Ovary (tissue), 9 donors: ENCODE data around the gene NELFB. TPM values are rescaled to one million over a fixed set of nuclear protein-coding genes. Genes with fewer than 3 reads are reported as not detected.

Experiments
- DNase-seq, 5 donors: peaks; one replicate each; pipeline ENCODE4 v3.0.0-alpha.2; 2019 to 2020
- H3K27ac ChIP-seq, 2 donors: fragments of 200-600 bp; one replicate each; pipeline versions ENCODE4 v1.5.1 to v1.8.0; 2019 to 2022
- H3K27me3 ChIP-seq: fragments of 200-600 bp; one replicate; pipeline ENCODE4 v1.8.0; 2022
- H3K36me3 ChIP-seq: fragments of 200-600 bp; sonication (generic); one replicate; pipeline ENCODE4 v1.5.1; 2019
- H3K4me1 ChIP-seq: one replicate; pipeline ENCODE4 v1.8.1; 2013; ENCODE audit warnings: mild to moderate bottlenecking, moderate library complexity; ENCODE audit not compliant: insufficient read depth
- H3K4me3 ChIP-seq: fragments of 200-600 bp; sonication (generic); one replicate; pipeline ENCODE4 v1.5.1; 2017
- H3K9me3 ChIP-seq, 2 donors: fragments of 200-600 bp in 1 of 2; sonication (generic) in 1 of 2; one replicate each; pipeline versions ENCODE4 v1.5.1 to v1.8.1; 2013 to 2019; ENCODE audit warnings: mild to moderate bottlenecking in 1 of 2, moderate library complexity in 1 of 2
- CTCF ChIP-seq, 3 donors: fragments of 450-650 bp in 2 of 3; fragments of 200-600 bp in 1 of 3; IDR thresholded peaks; one replicate each; pipeline versions ENCODE4 v1.5.1 to v1.8.0; 2016 to 2022; ENCODE audit warnings: antibody characterized with exemption in 3 of 3, mild to moderate bottlenecking in 1 of 3
- EP300 ChIP-seq: sonication (generic); formaldehyde crosslinking; IDR thresholded peaks from one replicate; pipeline ENCODE4 v1.6.1; 2017; ENCODE audit warnings: antibody characterized with exemption
- POLR2A ChIP-seq: fragments of 450-650 bp; IDR thresholded peaks from one replicate; pipeline ENCODE4 v1.6.1; 2017; ENCODE audit warnings: antibody characterized with exemption, mild to moderate bottlenecking, moderate library complexity
- WGBS, 3 donors: extraction: QIAGEN DNeasy Blood & Tissue Kit in 1 of 3; methylation state at CpG; one replicate each; pipeline versions ENCODE4 v1.1.5 to v1.1.7; 2013 to 2017; 5-methylcytosine and 5-hydroxymethylcytosine counted together
- intact Hi-C, 4 donors: fragments of 100-400 bp; cut with DNase I; formaldehyde crosslinking; loops; one replicate each; pipeline versions ENCODE4 v1.11.0 to v1.15.1; 2022 to 2023
- polyA plus RNA-seq, 2 donors: library from polyadenylated mRNA; stranded (reverse); fragments of 200-250 nt in 1 of 2; fragments of 350-450 nt in 1 of 2; fragmentation: Illumina TruSeq in 1 of 2; extraction: RNeasy Lipid Tissue Mini Kit (QIAGEN cat#74804) in 1 of 2; gene quantifications; one replicate each; pipeline ENCODE4 v1.2.3, GENCODE V29; 2013 to 2014
- total RNA-seq, 7 donors: library from RNA; depleted of rRNA in 2 of 7; stranded (reverse); fragments of >200 nt in 2 of 7; fragmentation: NEBNext Ultra II Directional in 3 of 7; extraction: Animal tissue kit (Norgen Biotek cat#: 25700) in 3 of 7; gene quantifications; one replicate each; pipeline versions ENCODE4 v1.1.0 to v1.2.4, GENCODE V29; 2016 to 2023
- donor health status: DM: no; HTN: no; CAD: no; lungs with moderate emphysema.
- donor health status: DM: no; HTN: no; CAD: no.
- donor health status: Bipolar disorder and iron deficiency.
- donor health status: DM: yes; HTN: yes; CAD: no.
- donor health status: DM: no; HTN: no; CAD: no.
- donor health status: DM: yes; HTN: yes; CAD: no.

Gene NELFB
- total and polyA plus RNA-seq, 9 donors, result 10.9 to 56.6 (median 44.5) TPM

DNA sequence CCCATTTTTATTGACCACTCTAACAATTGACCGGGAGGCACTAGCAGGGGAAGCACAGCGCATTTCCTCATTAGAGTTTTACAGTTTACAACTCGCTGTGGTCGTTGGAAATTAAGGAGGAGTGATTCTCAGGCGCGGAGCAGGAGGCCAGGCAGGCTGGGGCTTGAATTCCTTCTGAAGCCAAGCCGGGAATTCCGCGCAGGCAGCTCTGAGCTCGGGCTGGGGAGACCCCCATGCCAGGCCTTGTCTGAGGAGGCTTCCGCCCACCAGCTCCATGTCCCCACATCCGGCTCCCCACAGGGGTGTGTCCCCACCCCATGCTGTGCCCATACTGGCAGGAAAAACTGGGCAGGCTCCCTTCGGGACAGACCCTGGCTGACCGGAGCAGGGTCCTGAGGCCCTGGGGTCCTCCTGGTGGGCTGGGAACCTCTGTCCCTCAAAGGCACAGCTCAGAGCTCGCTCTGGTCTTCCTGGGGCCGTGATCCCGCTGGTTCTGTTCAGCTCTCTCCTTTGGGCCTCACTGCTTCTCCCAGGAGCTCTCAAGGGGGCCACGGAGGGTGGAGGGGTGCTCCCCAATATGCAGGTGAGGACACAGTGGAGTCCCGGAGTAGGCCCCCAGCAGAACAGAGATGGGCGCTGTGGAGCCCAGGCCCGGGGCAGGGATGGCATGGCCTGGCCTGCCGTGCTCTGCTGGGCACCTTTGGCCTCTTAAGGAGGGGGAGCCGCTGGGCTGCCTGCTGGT, 48.2 kb downstream of the NELFB start:
- H3K4me1 ChIP-seq, result peaks cover 19% of the 10 kb centered on the region
- peaks cover 7% of the 10 kb centered on the region for H3K27me3 ChIP-seq
- WGBS, 3 donors, result 53 to 58% (median 57%) methylated on average over 19 to 23 of the region's 23 CpGs
- intact Hi-C loops, result loop anchor here in 2 of 4 donors (5.0 kb wide), 2 partner anchors 104 to 144 kb away; no protein-coding TSS in a partner anchor
- peak in 4 of 5 donors; percentile 13 to 44 (median 39) for DNase-seq
- H3K9me3 ChIP-seq, result no peaks in the 10 kb centered on the region
- H3K27ac ChIP-seq, result no peak overlapping the region
- no peaks in the 10 kb centered on the region for H3K36me3 ChIP-seq
- TF ChIP-seq EP300 (no peak), POLR2A (no peak)
- no peak overlapping the region for H3K4me3 ChIP-seq

DNA sequence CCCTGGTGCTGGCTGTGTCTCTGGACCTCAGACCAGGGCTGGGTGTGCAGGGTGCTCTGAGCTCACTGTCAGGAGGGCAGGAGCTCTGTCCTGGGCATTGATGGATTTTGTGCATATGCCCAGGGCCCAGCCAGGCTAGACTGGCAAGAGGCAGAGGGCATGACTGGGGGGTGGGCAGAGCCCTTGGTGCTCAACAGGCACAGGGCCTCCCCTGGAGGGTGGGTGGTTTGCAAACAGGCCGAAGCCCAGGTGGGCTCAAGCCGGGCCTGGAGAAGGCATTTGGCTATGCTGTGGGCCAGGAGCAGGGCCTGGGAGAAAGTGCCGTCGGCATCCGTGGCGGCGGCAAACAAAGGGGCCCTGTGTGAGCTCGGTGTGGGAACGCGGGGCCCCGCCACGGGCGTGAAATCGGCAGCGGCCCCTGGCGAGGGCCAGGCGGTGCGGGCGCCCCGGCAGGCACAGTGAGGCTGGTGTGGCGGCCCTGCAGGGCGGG, 48.8 kb downstream of the NELFB start:
- Histone ChIP-seq H3K27me3 (peaks cover 5% of the 10 kb centered on the region), H3K4me3 (no peak overlapping the region), H3K27ac (no peak overlapping the region), H3K36me3 (no peaks in the 10 kb centered on the region), H3K4me1 (peaks cover 19% of the 10 kb centered on the region), H3K9me3 (no peaks in the 10 kb centered on the region)
- intact Hi-C loops, result loop anchor here in 2 of 4 donors (5.0 kb wide), 2 partner anchors 103 to 143 kb away; no protein-coding TSS in a partner anchor
- DNase-seq, result peak in 3 of 5 donors; percentile 11 to 40 (median 26)
- 92 to 95% (median 93%) methylated on average over 20 to 22 of the region's 22 CpGs for WGBS, 3 donors
- no peak for TF ChIP-seq EP300
- no peak for TF ChIP-seq POLR2A
- TF ChIP-seq CTCF (IDR thresholded peaks at IDR 0.05), result no peak

DNA sequence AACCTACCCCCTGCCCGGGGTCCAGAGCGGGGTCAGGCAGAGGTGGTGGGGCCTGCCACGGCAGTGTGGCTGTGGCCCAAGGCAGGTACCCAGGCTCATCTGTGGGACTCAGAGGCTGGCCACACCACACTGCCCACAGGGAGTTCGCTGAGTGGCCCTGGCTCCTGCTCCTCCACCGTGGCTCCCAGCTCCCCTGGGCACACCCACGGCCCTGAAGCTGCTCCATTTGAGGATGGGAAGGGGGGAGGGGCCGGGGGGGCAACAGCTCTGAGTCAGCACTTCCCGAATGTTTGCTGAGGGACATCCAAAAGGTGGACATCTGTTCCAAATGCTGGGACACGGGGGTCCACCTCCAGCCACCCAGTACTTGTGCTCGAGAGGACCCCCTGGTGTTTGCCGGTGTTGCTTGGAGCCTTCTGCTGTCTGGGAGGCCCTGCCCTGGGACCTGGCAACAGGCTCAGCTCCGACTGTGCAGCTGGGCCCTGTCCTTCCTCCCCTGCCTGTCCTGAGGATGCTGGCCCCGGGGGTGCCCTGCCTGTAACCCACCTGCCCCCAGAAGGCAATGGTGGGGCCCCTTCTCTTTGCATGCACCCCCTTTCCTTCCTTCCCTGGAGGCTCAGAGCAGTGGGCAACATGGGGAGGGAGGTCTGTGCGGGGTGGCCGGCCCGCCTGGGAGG, 49.4 kb downstream of the NELFB start:
- WGBS, 3 donors, result 33 to 39% (median 35%) methylated on average over 16 of the region's 16 CpGs
- H3K4me3 ChIP-seq, result no peak overlapping the region
- intact Hi-C loops, result loop anchor here in 2 of 4 donors (5.0 kb wide), 2 partner anchors 103 to 143 kb away; no protein-coding TSS in a partner anchor
- DNase-seq, result peak in 4 of 5 donors; percentile 13 to 44 (median 32)
- H3K27ac ChIP-seq, result no peak overlapping the region
- H3K27me3 ChIP-seq, result peaks cover 5% of the 10 kb centered on the region
- no peaks in the 10 kb centered on the region for H3K36me3 ChIP-seq
- H3K9me3 ChIP-seq, result no peaks in the 10 kb centered on the region
- peaks cover 19% of the 10 kb centered on the region for H3K4me1 ChIP-seq
- no peak for TF ChIP-seq EP300
- no peak for TF ChIP-seq POLR2A
- no peak for TF ChIP-seq CTCF (IDR thresholded peaks at IDR 0.05)

DNA sequence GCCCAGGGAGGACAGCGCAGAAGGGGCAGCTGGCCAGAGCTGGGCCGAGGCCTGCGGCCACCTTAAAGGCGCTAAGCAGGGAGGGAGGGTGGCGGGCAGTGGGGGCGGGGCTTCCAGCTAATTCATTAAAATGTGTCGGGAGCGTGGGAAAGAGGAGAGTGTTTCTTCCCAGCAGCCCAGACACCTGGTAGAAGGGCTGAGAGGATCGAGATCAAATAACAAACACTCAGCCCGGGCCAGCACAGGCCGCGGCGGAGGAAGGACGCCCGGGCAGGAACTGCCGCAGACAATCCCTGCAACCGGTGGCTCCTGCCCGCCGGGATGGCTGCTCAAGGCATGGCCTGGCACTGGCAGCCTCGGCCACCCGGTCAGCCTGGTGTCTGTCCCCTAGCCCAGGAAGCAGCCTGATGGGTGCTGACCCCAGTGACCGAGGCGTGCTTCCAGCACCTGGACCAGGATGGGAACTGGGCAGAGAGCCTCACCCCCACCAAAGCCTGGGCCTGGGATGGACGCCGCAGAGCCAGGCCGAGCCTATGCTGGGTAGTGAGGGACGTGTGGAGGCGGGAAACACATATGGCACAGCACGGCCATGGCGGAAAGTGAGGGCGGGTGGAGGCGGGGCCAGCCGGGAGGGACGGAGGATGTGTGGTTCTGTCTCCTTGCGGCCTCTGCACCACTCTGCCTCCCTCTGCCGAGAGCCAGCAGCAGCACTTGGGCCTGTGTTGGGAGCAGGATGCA, 50.1 kb downstream of the NELFB start:
- DNase-seq, result peak; percentile 26 to 63 (median 47)
- Histone ChIP-seq H3K27ac (no peak overlapping the region), H3K27me3 (peaks cover 5% of the 10 kb centered on the region), H3K36me3 (no peaks in the 10 kb centered on the region), H3K4me1 (peaks cover 19% of the 10 kb centered on the region), H3K4me3 (peak overlapping the region; percentile 3), H3K9me3 (no peaks in the 10 kb centered on the region)
- intact Hi-C loops, result no loop called here
- 7 to 15% (median 12%) methylated on average over 36 of the region's 36 CpGs for WGBS, 3 donors
- TF ChIP-seq CTCF (IDR thresholded peaks at IDR 0.05) (no peak), EP300 (no peak), POLR2A (no peak)
